M059J (cell line): ENCODE measurements around the gene KCTD12. TPM values are rescaled to one million over a fixed set of nuclear protein-coding genes. Genes with fewer than 3 reads are reported as not detected.
A peak's percentile ranks its signal among the peaks of the same experiment; 100 is the strongest.
"Not testable (repeated sequence)": the region's sequence is repeated elsewhere in the genome, so short reads cannot be mapped to it uniquely, and the experiment has no call there.

Experiments used
- DNase-seq: peaks from one replicate; pipeline ENCODE4 v3.0.0-alpha.2; 2012; ENCODE audit warnings: low read depth
- total RNA-seq: library from RNA; depleted of rRNA; stranded (reverse); fragments of >200 nt; shearing (Covaris generic); gene quantifications from 2 replicates; pipeline ENCODE4 v1.2.3, GENCODE V29; 2014; rRNA removed

KCTD12 gene
- total RNA-seq: 2.9 and 3.9 TPM in 2 replicates

DNA sequence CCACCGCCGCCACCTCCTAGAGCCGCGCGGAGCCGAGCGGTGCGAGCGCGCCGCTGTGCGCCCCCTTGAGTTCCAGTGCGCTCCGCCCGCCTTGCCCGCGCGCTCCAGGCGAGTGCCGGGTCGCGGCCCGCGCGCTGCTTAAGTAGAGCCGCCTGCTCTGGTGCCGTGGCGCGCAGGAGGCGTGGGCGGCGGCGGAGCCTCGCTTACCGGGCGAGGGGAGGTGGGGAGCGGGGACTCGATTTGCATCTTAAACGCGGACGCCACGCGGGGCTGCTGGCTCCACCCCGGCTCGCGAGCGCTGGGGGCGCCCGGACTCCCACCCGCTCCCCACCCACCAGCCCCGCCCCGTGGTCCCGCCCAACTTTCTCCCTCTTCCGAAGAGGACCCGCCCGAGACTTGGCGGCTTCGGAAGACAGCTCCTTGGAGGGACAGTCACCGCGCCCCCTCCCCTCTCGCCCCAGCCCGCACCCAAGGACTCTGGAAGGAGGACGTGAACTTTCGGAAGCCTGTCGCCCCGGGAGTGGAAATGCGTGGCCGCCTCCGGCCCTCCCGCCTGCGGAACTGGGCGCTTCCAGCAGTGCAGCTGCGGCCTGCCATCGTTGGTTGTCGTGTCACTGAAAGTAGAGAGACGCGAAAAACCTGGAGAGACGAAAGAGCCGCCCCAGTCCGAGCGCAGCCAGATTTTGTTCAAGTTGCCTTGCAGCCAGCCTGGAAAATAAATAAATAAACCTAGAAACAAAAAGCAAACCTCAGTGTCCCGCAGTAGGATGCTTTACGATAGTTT lies at the start of gene KCTD12:
Gene KCTD12 (minus strand): TSS at position 114 of the 784 bp plus-strand sequence. CDS start 257 bp downstream, outside the sequence.
- peak; percentile 61 for DNase-seq

DNA sequence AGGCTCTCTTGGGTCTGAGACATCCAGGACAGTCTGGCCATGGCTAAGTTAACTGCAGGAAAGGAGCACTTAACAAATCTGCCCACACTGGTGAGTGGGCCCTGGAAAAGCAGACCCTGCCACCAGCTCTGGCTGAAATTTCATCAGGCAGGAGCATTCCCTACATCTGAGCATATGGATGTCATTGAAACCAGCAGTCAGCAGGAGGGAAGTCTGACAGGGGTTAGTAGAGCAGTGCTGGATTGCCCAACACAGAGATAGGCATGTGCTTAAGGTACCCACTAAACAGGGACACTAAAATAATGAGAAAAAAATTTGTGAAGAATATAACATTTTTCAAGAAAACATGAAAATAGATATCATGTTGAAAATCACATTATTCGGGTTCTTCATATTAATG lies 48.5 kb upstream of the KCTD12 start:
- DNase-seq: no peak

DNA sequence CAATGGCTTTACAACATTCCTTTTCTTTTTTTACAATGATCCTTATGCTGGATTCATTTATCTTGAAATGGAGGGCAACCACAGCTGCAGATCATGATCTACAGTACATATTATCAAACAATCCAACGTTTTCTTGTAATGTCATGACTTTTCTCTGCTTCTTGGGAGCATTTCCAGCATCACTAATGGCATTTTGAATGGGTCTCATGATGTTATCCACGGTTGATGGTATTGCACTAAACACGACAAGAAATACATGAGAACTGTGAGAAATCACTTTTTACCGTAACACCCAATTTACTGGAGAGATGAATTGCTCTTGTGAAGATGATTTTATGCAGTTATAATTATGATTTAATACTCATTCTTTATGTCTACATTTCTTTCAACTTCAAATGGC lies 45.9 kb upstream of the KCTD12 start:
- no peak for DNase-seq

DNA sequence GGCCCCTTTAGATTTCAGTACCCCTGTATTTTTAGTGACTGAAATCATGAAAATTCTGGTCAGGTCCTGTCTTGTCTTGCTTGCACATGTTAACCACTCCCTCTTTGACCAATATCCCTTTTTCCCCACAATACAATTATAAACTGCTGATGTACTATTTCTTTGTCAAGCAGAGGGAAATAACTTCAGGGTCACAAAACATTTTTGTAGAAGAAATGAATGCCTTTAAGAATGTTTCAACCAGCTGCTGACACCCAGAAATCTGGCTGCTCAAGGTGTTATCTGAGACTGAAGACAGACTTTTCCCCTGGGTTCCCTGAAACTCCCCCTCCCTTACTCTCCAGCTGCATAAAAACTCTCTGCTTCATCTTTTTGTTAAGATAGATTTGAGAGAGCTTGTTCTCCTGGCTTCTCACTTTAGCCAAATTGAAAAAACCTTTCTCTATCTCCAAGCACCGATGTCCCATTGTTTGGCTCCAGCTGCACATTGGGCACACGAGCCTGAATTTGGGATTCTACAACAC lies 43.7 kb upstream of the KCTD12 start:
- DNase-seq: no peak

DNA sequence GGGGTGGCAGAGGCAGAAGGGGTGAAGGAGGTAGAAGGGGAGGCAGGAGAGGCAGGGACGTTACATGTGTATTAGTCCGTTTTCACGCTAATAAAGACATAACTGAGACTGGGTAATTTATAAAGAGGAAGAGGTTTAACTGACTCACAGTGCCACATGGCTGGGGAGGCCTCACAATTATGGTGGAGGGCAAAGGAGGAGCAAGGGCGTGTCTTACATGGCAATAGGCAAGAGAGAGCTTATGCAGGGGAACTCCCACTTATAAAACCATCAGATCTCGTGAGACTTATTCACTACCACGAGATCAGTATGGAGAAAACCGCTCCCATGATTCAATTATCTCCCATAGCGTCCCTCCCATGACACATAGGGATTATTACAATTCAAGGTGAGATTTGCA lies 43.1 kb upstream of the KCTD12 start:
- DNase-seq: no peak

DNA sequence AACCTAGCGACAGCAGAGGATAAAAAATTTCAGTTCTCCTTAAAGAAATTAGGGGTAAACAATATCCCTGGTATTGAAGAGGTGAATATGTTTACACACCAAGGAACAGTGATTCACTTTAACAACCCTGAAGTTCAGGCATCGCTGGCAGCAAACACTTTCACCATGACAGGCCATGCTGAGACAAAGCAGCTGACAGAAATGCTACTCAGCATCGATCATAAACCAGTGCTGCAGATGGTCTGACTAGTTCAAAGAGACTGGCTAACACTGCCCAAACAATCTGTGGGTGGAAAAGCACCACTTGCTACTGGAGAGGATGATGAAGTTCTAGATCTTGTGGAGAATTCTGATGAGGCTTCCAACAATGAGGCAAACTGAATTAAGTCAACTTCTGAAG lies 42.3 kb upstream of the KCTD12 start:
- no peak for DNase-seq

DNA sequence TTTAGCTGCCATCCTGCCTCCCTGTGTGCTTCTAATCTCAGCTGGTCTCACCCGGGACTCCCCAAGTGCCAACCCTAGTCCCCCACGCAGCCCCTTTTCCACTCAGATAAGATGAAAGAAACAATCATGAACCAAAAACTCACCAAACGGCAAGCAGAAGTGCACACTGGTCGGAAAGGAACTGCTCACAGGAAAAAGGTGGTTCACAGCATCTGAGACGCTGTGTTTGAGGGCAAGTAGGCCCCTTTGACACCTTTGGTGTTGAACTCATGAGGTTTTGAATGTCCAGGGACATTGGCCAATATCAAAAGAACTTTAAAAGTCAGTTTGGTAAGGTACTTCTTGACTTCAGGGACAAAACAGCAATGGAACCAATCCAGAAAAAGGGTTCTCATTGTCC lies 41.8 kb upstream of the KCTD12 start:
- no peak for DNase-seq

DNA sequence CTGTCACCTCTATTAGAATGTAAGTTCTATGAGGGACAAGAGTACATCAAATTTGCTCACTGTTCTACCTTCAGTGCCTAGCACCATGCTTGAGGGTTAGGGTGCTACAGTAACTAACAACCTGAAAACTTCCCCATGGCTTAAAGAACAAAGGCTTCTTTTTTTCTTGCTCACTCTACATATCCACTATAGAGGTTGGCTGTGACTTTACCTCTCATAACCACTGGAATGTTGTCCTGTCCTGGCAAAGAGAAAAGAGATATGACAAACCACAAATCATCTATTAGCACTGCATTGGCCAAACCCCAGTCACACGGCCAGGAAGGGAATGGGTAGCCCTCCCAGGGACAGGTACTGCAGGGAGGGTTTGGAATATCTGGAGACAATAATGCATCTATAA lies 38.9 kb upstream of the KCTD12 start:
- DNase-seq: peak; percentile 17

DNA sequence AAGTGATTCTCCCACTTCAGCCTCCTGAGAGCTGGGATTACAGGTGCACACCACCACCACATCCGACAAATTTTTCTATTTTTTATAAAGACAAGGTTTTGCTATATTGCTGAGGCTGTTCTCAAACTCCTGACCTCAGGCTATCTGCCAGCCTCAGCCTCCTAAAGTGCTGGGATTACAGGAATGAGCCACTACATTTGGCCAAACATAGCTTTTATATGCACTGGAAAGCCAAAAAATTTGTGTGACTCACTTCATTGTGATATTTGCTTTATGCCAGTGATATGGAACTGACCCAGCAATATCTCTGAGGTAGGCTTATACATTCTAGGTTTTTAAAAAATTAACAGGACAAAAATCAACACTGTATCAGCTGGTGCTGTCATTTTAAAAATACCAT lies 35.3 kb upstream of the KCTD12 start:
- peak; percentile 34 for DNase-seq

DNA sequence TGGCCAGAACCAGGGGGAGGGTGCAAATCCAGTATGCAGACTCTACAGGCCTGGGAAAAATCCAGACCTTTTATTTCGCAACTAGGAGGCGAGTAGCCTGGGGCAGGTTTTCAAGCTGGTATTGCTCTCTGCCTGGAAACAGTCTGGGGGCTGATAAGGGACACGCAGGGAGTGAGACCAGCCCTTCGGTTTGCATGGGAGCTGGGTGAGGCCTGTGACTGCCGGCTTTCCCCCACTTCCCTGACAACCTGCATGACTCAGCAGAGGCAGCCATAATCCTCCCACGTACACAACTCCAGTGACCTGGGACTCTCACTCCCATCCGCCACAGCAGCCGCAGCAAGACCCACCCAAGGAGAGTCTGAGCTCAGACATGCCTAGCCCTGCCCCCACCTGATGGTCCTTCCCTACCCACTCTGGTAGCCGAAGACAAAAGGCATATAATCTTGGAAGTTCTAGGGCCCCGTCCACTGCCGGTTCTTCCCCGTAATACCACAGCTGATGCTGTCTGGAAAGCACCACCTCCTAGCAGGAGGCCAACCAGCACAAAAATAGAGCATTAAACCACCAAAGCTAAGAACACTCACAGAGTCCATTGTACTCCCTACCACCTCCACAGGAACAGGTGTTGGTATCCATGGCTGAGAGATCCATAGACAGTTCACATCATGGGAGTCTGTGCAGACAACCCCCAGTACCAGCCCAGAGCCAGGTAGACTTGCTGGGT lies 31.7 kb upstream of the KCTD12 start:
- DNase-seq: peak; percentile 74

DNA sequence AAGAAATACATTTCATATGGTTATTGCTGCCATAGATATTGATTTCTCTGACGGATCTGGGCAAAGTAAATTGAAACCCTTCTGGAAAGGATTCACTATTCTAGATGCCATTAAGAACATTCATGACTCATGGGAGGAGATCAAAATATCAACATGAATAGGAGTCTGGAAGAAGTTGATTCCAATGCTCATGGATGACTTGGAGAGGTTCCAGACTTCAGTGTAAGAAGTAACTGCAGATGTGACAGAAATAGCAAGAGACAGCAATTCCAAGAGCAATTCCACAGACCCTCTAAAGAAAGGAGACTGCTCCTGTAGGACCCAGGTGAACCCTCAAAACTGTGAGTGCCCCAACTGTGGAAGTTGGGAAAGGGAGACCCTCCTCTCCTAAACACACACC lies 30.9 kb upstream of the KCTD12 start:
- DNase-seq: peak; percentile 44

DNA sequence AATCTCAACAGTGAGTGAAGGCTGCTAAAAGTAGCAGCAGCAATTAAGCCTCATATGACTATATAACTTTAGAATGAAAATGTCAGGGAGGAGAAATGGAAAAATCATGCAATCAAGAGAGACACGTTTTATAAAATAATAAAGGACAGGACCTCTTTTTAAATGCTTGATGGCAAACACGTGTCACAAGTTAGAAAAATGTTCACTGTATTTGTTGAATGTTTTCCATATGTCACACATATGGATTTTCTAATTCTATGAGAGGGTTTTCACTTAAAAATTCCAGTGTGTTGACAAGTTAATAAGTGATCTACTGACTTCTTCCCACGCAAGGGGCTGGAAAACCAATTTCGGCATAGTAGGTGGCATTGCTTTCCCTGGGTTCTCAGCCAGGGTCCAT lies 27.7 kb upstream of the KCTD12 start:
- DNase-seq: no peak

DNA sequence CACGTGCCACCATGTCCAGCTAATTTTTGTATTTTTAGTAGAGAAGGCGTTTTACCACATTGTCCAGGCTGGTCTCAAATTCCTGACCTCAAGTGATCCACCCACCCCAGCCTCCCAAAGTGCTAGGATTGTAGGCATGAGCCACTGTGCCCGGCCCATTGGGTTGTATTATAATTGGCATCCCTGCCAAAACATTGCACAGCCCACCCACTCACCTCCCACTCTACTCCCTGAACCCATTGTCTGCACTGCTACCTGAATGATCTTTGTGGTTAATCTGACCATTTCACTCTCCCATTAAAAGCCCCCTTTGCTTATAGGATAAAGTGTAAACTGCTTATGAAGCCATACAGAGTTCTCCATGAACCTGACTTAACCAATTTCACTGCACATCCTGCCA lies 26.3 kb upstream of the KCTD12 start:
- DNase-seq: no peak

DNA sequence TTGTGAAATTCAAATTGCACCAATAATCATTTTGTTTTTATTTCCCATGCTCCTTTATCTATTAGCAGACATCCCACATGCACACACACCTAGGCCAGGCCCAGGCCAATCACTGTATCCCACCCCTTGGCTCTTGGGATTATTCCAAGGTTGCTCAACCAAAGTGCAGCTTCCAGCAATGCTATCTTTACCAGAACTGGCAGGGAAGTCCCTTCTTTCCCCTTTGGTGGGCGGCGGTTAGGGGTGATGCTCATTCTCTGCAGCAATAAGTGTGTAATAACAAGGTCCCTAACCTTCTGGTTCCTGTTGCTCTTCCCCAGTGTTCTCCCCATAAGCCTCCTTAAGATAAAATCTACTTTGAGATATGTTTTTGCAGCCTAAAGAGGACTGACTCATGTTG lies 18.3 kb upstream of the KCTD12 start:
- no peak for DNase-seq

DNA sequence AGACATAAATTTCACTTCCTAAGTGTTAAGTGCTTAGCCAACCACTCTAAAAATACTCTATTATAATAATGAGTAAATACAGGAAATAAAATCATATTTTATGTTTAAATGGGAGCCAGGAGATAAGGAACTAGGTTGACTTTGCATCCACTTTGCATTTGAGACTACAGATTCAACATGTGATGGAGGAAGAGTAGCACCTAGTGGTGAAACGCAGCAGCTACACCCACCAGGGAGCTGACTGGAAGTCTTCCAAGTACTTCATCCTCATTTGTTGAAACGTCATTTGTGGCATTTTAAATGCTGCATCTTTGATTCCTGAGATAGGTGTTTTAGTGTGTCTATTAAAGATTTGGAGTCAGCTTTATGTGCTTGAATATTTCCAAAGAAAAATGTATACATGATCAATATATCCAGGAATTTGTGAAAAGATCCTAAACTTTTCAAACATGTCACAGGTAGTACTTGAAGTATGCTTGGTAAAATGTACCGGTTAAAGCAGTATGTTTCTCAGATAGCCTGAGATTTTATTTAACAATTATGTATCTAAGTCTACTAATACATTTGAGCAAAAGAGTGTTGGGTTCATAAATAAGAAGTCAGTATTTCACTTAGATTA lies 17.4 kb upstream of the KCTD12 start:
- peak; percentile 58 for DNase-seq

DNA sequence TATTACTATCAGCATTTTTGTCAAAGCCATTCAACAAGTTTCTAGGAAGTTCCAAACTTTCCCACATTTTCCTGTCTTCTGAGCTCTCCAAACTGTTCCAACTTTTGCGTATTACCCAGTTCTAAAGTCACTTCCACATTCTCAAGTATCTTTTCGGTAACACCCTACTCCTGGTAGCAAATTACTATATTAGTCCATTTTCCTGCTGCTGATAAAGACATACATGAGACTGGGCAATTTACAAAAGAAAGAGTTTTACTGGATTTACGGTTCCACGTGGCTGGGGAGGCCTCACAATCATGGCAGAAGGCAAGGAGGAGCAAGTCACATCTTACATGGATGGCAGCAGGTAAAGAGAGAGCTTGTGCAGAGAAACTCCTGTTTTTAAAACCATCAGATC lies 12.9 kb upstream of the KCTD12 start:
- DNase-seq: not testable (repeated sequence)

DNA sequence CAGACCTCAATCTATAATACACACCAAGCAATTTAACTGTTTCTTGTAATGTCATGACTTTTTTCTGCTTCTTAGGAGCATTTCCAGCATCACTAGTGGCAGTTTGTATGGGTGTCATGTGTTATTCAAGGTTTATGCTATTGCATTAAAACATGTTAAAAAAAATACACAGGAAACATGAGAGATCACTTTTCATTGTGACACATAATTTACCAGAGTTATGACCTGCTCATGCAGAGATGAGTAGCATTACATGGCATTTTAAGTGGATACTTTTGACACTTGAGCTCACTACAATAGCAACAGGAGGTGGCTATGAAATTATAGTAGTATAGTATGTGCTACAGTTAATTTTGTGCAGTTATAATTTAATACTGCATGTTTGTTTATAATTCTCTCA lies 11.0 kb upstream of the KCTD12 start:
- DNase-seq: not testable (repeated sequence)

DNA sequence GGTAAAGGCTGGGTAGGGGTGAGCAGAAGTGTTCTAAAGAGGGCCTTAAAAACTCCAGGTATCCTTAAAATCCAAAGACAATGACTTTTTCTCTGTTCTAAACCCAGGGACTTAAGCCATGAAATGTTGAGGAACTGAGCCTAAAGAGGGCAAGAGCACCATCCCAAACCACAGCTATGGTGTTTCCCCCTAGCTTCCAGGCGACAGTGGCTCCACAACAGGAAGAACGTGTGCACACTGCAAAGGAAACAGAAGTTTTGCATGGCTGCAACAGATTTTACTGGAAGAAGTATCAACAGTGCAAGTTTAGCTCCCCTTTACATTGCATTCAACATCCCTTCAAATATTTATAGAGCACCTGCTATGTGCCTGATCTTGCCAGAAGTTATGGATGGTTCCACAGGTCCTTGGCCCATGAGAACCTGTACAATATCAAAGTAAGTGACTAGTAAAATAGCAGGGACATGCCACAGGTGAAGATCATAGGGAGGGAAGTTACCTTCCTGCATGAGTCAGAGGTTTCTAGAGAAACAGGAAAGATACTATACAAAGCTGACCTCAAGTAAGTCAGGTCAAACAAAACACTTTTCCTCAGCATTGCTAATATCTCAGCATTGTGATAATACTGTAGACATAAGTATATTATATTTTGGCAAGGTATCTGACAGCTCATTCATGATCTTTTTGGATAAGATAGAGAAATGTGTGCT lies 8.4 kb upstream of the KCTD12 start:
- DNase-seq: no peak

DNA sequence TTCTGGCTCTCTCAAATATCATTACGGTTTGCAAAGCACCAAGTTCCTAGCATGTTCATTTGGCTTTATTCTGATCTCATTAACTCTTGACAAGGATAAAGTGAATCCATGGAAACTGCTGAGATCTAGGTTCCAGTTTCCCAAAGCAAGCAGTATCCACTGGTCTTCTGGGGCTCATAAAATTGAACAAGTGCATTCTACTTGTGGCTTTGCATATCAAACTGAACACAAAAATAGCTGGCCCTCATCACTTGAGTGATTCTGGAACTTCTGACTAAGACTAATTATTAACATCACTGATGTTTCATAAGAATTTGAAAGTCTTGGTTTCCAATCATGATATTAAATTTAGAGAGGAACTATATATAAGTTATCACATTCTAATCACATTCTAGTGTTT lies 6.3 kb upstream of the KCTD12 start:
- no peak for DNase-seq

DNA sequence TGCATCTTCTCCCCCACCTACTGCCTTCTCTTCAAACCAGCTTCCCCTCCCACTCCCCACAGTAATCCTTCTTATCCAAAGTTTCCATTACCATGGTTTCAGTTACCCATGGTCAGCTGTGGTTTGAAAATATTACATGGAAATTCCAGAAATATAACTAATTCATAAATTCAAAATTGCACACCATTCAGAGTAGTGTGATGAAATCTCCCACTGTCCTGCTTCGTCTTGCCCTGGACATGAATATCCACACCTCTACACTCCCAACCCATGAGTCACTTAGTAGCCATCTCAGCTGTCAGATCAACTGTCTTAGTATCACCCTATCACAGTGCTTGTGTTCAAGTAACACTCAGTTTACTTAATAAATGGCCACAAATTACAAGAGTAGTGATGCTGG lies 3.8 kb upstream of the KCTD12 start:
- no peak for DNase-seq

DNA sequence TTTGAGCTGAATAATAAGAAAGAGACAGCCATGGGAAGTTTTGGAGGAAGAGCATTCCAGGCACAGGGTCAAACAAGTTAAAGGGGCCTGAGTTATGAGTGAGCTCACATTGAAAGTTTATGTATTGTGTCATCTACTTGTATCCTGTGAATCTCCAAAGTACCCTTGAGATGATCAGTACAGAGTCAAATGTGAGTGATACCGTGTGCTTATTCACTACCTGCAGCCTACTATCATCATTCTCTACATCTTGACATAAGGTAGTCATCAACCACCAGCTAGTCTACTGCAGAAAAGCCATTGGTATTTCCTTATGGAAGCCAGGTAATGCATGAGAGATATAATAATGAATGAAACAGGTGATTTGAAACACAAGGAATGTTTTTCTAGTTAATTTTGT lies 3.0 kb upstream of the KCTD12 start:
- no peak for DNase-seq

DNA sequence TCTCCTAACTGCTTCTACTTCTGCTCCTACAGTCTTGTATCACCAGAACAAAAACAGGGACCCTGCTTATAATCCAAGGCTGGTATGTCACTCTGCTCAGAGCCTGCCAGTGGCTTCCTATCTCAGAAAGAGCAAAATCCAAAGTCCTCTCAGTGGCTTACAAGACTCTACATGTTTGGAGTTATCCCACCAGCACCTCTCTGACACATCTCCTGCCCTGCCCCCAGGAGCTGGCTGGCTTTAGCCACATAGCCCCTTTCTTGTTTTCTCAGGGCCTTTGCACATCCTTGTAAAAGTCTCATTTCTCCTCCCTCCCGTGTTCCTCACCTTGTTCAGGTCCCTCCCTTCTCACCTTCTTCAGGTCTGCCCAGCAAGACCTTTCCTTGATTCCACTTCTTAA lies 2.2 kb upstream of the KCTD12 start:
- no peak for DNase-seq
